GM19395 (cell line): ENCODE data around the gene APMAP.

Experiments used
- ATAC-seq: cut with Tn5 transposase; IDR thresholded peaks from one replicate; pipeline ENCODE4 v1.9.1; 2021; ENCODE audit warnings: mild to moderate bottlenecking, moderate library complexity; ENCODE audit not compliant: unreplicated experiment

APMAP gene

GRCh38 chr20:24969186-24970029 lies 23.1 kb downstream of the APMAP start:
- no peak for ATAC-seq

- no peak for ATAC-seq
These were observed 24.2 kb downstream of the APMAP start for GRCh38 chr20:24968278-24968800.

GRCh38 chr20:24966317-24967012 lies 26.1 kb downstream of the APMAP start:
- ATAC-seq, result no peak

- ATAC-seq, result no peak
These were observed 27.3 kb downstream of the APMAP start for GRCh38 chr20:24965065-24965919.

GRCh38 chr20:24964506-24964840 lies 28.1 kb downstream of the APMAP start:
- ATAC-seq, result no peak

GRCh38 chr20:24963672-24964505 lies 28.7 kb downstream of the APMAP start:
- ATAC-seq, result no peak

GRCh38 chr20:24962510-24962909 lies 30.0 kb downstream of the APMAP start:
- no peak for ATAC-seq

- ATAC-seq, result no peak
These were observed 30.4 kb downstream of the APMAP start for GRCh38 chr20:24962182-24962492.

- ATAC-seq, result no peak
These were observed 31.0 kb downstream of the APMAP start for GRCh38 chr20:24961384-24962181.

GRCh38 chr20:24960861-24961260 lies 31.7 kb downstream of the APMAP start:
- no peak for ATAC-seq

GRCh38 chr20:24960302-24960801 lies 32.2 kb downstream of the APMAP start:
- no peak for ATAC-seq

- no peak for ATAC-seq
These were observed 32.8 kb downstream of the APMAP start for GRCh38 chr20:24959591-24960301.

GRCh38 chr20:24958506-24959385 lies 33.8 kb downstream of the APMAP start:
- no peak for ATAC-seq

GRCh38 chr20:24957326-24958016 lies 35.1 kb downstream of the APMAP start:
- ATAC-seq, result no peak

- ATAC-seq, result no peak
These were observed 36.3 kb downstream of the APMAP start for GRCh38 chr20:24956001-24956841.

- peak; percentile 92 for ATAC-seq
These were observed 37.5 kb downstream of the APMAP start for GRCh38 chr20:24955045-24955444.
